MM.1S (cell line): Measurements from ENCODE around the gene C15orf40.

Source experiments
- DNase-seq: peaks from one replicate; pipeline ENCODE4 v3.0.0-alpha.2; 2015
- H2AFZ ChIP-seq: fragments of 300-600 bp; sonication (generic); 2 replicates; pipeline ENCODE4 v1.6.0; 2016; ENCODE audit warnings: antibody characterized with exemption, low read length
- H3F3A ChIP-seq: fragments of 300-600 bp; sonication (generic); 2 replicates; pipeline ENCODE4 v1.6.1; 2016; ENCODE audit warnings: mild to moderate bottlenecking, antibody characterized with exemption, low read length, moderate library complexity, mixed read lengths; ENCODE audit not compliant: insufficient read depth
- H3K27ac ChIP-seq: fragments of 300-600 bp; sonication (generic); 2 replicates; pipeline ENCODE4 v1.5.1; 2016; ENCODE audit warnings: mild to moderate bottlenecking, low read length
- H3K27me3 ChIP-seq: fragments of 300-600 bp; sonication (generic); replicated peaks from 2 replicates; pipeline ENCODE4 v1.6.0; 2016; ENCODE audit warnings: low read length; ENCODE audit not compliant: insufficient read depth
- H3K36me3 ChIP-seq: fragments of 300-600 bp; sonication (generic); replicated peaks from 2 replicates; pipeline ENCODE4 v1.6.1; 2016; ENCODE audit warnings: mild to moderate bottlenecking, low read length, mixed read lengths; ENCODE audit not compliant: insufficient read depth
- H3K4me1 ChIP-seq: fragments of 300-600 bp; sonication (generic); 2 replicates; pipeline ENCODE4 v1.6.1; 2016; ENCODE audit warnings: low read length, mixed read lengths
- H3K4me2 ChIP-seq: fragments of 300-600 bp; sonication (generic); 2 replicates; pipeline ENCODE4 v1.6.0; 2016; ENCODE audit warnings: low read depth, low read length
- H3K4me3 ChIP-seq: fragments of 300-600 bp; sonication (generic); 2 replicates; pipeline ENCODE4 v1.5.1; 2016; ENCODE audit warnings: low read length, mixed read lengths
- H3K79me2 ChIP-seq: fragments of 300-600 bp; sonication (generic); 2 replicates; pipeline ENCODE4 v1.6.1; 2016; ENCODE audit warnings: mixed run types, low read length, mixed read lengths
- H3K9ac ChIP-seq: fragments of 300-600 bp; sonication (generic); 2 replicates; pipeline ENCODE4 v1.6.1; 2016; ENCODE audit warnings: low read length, mixed read lengths
- H3K9me2 ChIP-seq: fragments of 300-600 bp; sonication (generic); replicated peaks from 2 replicates; pipeline ENCODE4 v1.6.1; 2016; ENCODE audit warnings: mild to moderate bottlenecking, low read length, mixed read lengths; ENCODE audit not compliant: insufficient read depth
- H3K9me3 ChIP-seq: fragments of 300-600 bp; sonication (generic); replicated peaks from 2 replicates; pipeline ENCODE4 v1.6.1; 2016; ENCODE audit warnings: mild to moderate bottlenecking, low read length, mixed read lengths; ENCODE audit not compliant: insufficient read depth
- H4K20me1 ChIP-seq: fragments of 300-600 bp; sonication (generic); 2 replicates; pipeline ENCODE4 v1.6.1; 2016; ENCODE audit warnings: mild to moderate bottlenecking, low read length, moderate library complexity, mixed read lengths; ENCODE audit not compliant: insufficient read depth
- CTCF ChIP-seq: fragments of 300-600 bp; sonication (generic); IDR thresholded peaks from 2 replicates; pipeline ENCODE4 v1.5.1; 2016; ENCODE audit warnings: antibody characterized with exemption, low read length, mixed read lengths
- EZH2 ChIP-seq: fragments of 300-600 bp; sonication (generic); optimal IDR thresholded peaks from 2 replicates; pipeline ENCODE3; 2017; ENCODE audit warnings: low read depth, mild to moderate bottlenecking, antibody characterized with exemption, low read length, mixed read lengths
- EZH2phosphoT487 ChIP-seq: fragments of 300-600 bp; sonication (generic); IDR thresholded peaks from 2 replicates; pipeline ENCODE4 v1.6.1; 2018; ENCODE audit warnings: antibody characterized with exemption, low read length

Gene C15orf40

GRCh38 chr15:83011271-83012075 lies at the start of gene C15orf40:
Gene C15orf40 (minus strand): TSS chr15:83011639. CDS start chr15:83011607, 32 bp downstream.
- peaks cover 23% of the 10 kb centered on the region for H3K79me2 ChIP-seq
- peaks cover 14% of the 10 kb centered on the region; the same call in 1 of the 2 replicates for H3K4me1 ChIP-seq
- H3K27me3 ChIP-seq = no peaks in the 10 kb centered on the region
- peak within 1 kb of the TSS; percentile 73 for H3K27ac ChIP-seq
- H3F3A ChIP-seq = peaks cover 11% of the 10 kb centered on the region; the same call in 1 of the 2 replicates
- TF ChIP-seq EZH2 (no peak), CTCF (peak; percentile 80)
- H3K9ac ChIP-seq = peak within 1 kb of the TSS; percentile 81
- 0 out of 2 replicates have a peak, but pooled peaks cover 4% of the 10 kb centered on the region for H3K36me3 ChIP-seq
- peak; percentile 96 for DNase-seq
- H3K9me3 ChIP-seq = no peaks in the 10 kb centered on the region
- H3K4me3 ChIP-seq = peak within 1 kb of the TSS; percentile 93
- peak within 1 kb of the TSS; percentile 95 for H3K4me2 ChIP-seq
- no peaks in the 10 kb centered on the region for H4K20me1 ChIP-seq
- H3K9me2 ChIP-seq = no peaks in the 10 kb centered on the region
- H2AFZ ChIP-seq = peak within 1 kb of the TSS; percentile 96

- no peak overlapping the region for H2AFZ ChIP-seq
- H3K79me2 ChIP-seq = peaks cover 69% of the 10 kb centered on the region
- H3K9me3 ChIP-seq = no peaks in the 10 kb centered on the region
- H3K4me1 ChIP-seq = peaks cover 7% of the 10 kb centered on the region; the same call in 1 of the 2 replicates
- H3K36me3 ChIP-seq = no peaks in the 10 kb centered on the region
- no peak for DNase-seq
- H3K9me2 ChIP-seq = no peaks in the 10 kb centered on the region
- no peaks in the 10 kb centered on the region for H3F3A ChIP-seq
- H4K20me1 ChIP-seq = peaks cover 6% of the 10 kb centered on the region; the same call in 1 of the 2 replicates
- H3K4me3 ChIP-seq = no peak overlapping the region
- H3K9ac ChIP-seq = no peak overlapping the region
- no peak overlapping the region for H3K27ac ChIP-seq
- no peak for TF ChIP-seq CTCF
- TF ChIP-seq EZH2phosphoT487 = no peak
- TF ChIP-seq EZH2 = no peak
- no peaks in the 10 kb centered on the region for H3K27me3 ChIP-seq
- no peak overlapping the region for H3K4me2 ChIP-seq
Observed at GRCh38 chr15:83057696-83058376, 46.4 kb upstream of the C15orf40 start.

- H3K9ac ChIP-seq = no peak overlapping the region
- no peaks in the 10 kb centered on the region for H3K36me3 ChIP-seq
- no peak overlapping the region for H2AFZ ChIP-seq
- no peaks in the 10 kb centered on the region for H3K9me2 ChIP-seq
- no peaks in the 10 kb centered on the region for H3K27me3 ChIP-seq
- peaks cover 62% of the 10 kb centered on the region for H3K79me2 ChIP-seq
- no peak for DNase-seq
- no peak overlapping the region for H3K4me3 ChIP-seq
- no peak overlapping the region for H3K27ac ChIP-seq
- H3K4me1 ChIP-seq = peaks cover 7% of the 10 kb centered on the region; the same call in 1 of the 2 replicates
- no peak for TF ChIP-seq CTCF
- TF ChIP-seq EZH2phosphoT487 = no peak
- no peak for TF ChIP-seq EZH2
- no peaks in the 10 kb centered on the region for H3K9me3 ChIP-seq
- H3F3A ChIP-seq = no peaks in the 10 kb centered on the region
- H3K4me2 ChIP-seq = no peak overlapping the region
- peaks cover 5% of the 10 kb centered on the region; the same call in 1 of the 2 replicates for H4K20me1 ChIP-seq
Observed at GRCh38 chr15:83057002-83057401, 45.6 kb upstream of the C15orf40 start.
